Activated T-cell treated with anti-CD3 and anti-CD28 coated beads, Interleukin-2, amount 50 U/mL, for 72 hours (primary cell): ENCODE results near the gene SDHA. TPM values are rescaled to one million over a fixed set of nuclear protein-coding genes. Genes with fewer than 3 reads are reported as not detected.
"Not testable (repeated sequence)": the region's sequence is repeated elsewhere in the genome, so short reads cannot be mapped to it uniquely, and the experiment has no call there.

Experiments
- ATAC-seq, 2 donors: fragments of 150-1000 bp; cut with Tn5 transposase; replicated peaks in 1 of 2; 2 replicates each; pipeline ENCODE4 v1.10.0; 2021; ENCODE audit warnings: moderate library complexity in 2 of 2, mild to moderate bottlenecking in 1 of 2
- DNase-seq, 2 donors: peaks; one replicate each; pipeline ENCODE4 v3.0.0; 2021 to 2022; ENCODE audit warnings: mixed read lengths in 1 of 2
- H3K27ac Mint-ChIP-seq: one replicate; pipeline ENCODE4 v1.8.0; 2022; ENCODE audit warnings: mild to moderate bottlenecking, moderate library complexity, mixed read lengths
- H3K27me3 Mint-ChIP-seq: one replicate; pipeline ENCODE4 v1.8.0; 2022; ENCODE audit warnings: low read depth, mixed read lengths
- H3K36me3 Mint-ChIP-seq, 2 donors: one replicate each; pipeline ENCODE4 v1.8.0; 2022; ENCODE audit warnings: mixed read lengths in 2 of 2, mild to moderate bottlenecking in 1 of 2; ENCODE audit not compliant: insufficient read depth in 2 of 2
- H3K4me1 Mint-ChIP-seq: one replicate; pipeline ENCODE4 v1.8.0; 2022; ENCODE audit warnings: low read depth, mixed read lengths
- H3K4me3 Mint-ChIP-seq, 2 donors: one replicate each; pipeline ENCODE4 v1.8.0; 2022; ENCODE audit warnings: mild to moderate bottlenecking in 2 of 2, mixed read lengths in 2 of 2, moderate library complexity in 2 of 2
- H3K9me3 Mint-ChIP-seq, 2 donors: one replicate each; pipeline ENCODE4 v1.8.0; 2022; ENCODE audit warnings: mixed read lengths in 2 of 2
- total RNA-seq, 2 donors: library from RNA; stranded (reverse); gene quantifications; one replicate each; pipeline ENCODE4 v1.2.3, GENCODE V29; 2022

The SDHA gene
- total RNA-seq, 2 donors from 2014 or later, result 143 to 144 TPM

GRCh38 chr5:298737-299125 lies 80.6 kb downstream of the SDHA start:
- Mint-ChIP-seq H3K27me3 (no peaks in the 10 kb centered on the region), H3K4me1 (peaks cover 30% of the 10 kb centered on the region), H3K4me3 (no peak overlapping the region), H3K9me3 (no peaks in the 10 kb centered on the region), H3K27ac (no peak overlapping the region), H3K36me3 (peaks cover 0 to 3% of the 10 kb centered on the region in 2 donors)
- no peak for DNase-seq
- no peak for ATAC-seq

- H3K9me3 Mint-ChIP-seq, H3K27ac Mint-ChIP-seq, H3K4me3 Mint-ChIP-seq, H3K36me3 Mint-ChIP-seq, DNase-seq, H3K27me3 Mint-ChIP-seq, ATAC-seq: not testable (repeated sequence)
- peaks cover 30% of the 10 kb centered on the region for H3K4me1 Mint-ChIP-seq
Observed at GRCh38 chr5:299921-300320, 81.8 kb downstream of the SDHA start.

- H3K27me3 Mint-ChIP-seq, H3K4me3 Mint-ChIP-seq, ATAC-seq, H3K36me3 Mint-ChIP-seq, H3K9me3 Mint-ChIP-seq, DNase-seq, H3K27ac Mint-ChIP-seq: not testable (repeated sequence)
- H3K4me1 Mint-ChIP-seq, result peaks cover 30% of the 10 kb centered on the region
Observed at GRCh38 chr5:300691-301435, 82.7 kb downstream of the SDHA start.

- not testable (repeated sequence) for H3K4me3 Mint-ChIP-seq, ATAC-seq, H3K36me3 Mint-ChIP-seq, DNase-seq, H3K9me3 Mint-ChIP-seq, H3K27me3 Mint-ChIP-seq, H3K27ac Mint-ChIP-seq
- peaks cover 14% of the 10 kb centered on the region for H3K4me1 Mint-ChIP-seq
Observed at GRCh38 chr5:302416-302815, 84.3 kb downstream of the SDHA start.

- DNase-seq (no peak), ATAC-seq (no peak)
- peaks cover 9% of the 10 kb centered on the region for H3K4me1 Mint-ChIP-seq
- no peaks in the 10 kb centered on the region for H3K9me3 Mint-ChIP-seq
- H3K27me3 Mint-ChIP-seq, result no peaks in the 10 kb centered on the region
- no peak overlapping the region for H3K27ac Mint-ChIP-seq
- H3K4me3 Mint-ChIP-seq, result no peak overlapping the region
- peaks cover 1 to 2% of the 10 kb centered on the region in 2 donors for H3K36me3 Mint-ChIP-seq
Observed at GRCh38 chr5:302966-303365, 84.8 kb downstream of the SDHA start.

- not testable (repeated sequence) for ATAC-seq, DNase-seq, H3K27ac Mint-ChIP-seq, H3K36me3 Mint-ChIP-seq, H3K9me3 Mint-ChIP-seq, H3K4me3 Mint-ChIP-seq, H3K27me3 Mint-ChIP-seq, H3K4me1 Mint-ChIP-seq
Observed at GRCh38 chr5:303741-304140, 85.6 kb downstream of the SDHA start.

GRCh38 chr5:305050-305449 lies 86.9 kb downstream of the SDHA start:
- Mint-ChIP-seq H3K27me3 (no peaks in the 10 kb centered on the region), H3K4me1 (peaks cover 9% of the 10 kb centered on the region), H3K27ac (no peak overlapping the region), H3K36me3 (peaks cover 1% of the 10 kb centered on the region in 2 donors), H3K4me3 (no peak overlapping the region), H3K9me3 (no peaks in the 10 kb centered on the region)
- DNase-seq, result no peak
- no peak for ATAC-seq

GRCh38 chr5:305459-305858 lies 87.3 kb downstream of the SDHA start:
- ATAC-seq, result no peak
- H3K27ac Mint-ChIP-seq, result no peak overlapping the region
- no peaks in the 10 kb centered on the region for H3K27me3 Mint-ChIP-seq

GRCh38 chr5:306011-306805 lies 88.1 kb downstream of the SDHA start:
- no peak overlapping the region for H3K4me3 Mint-ChIP-seq
- no peak for DNase-seq
- ATAC-seq, result no peak
- no peaks in the 10 kb centered on the region for H3K27me3 Mint-ChIP-seq
- no peak overlapping the region for H3K27ac Mint-ChIP-seq
- H3K36me3 Mint-ChIP-seq, result peaks cover 1% of the 10 kb centered on the region in 2 donors
- peaks cover 4% of the 10 kb centered on the region for H3K4me1 Mint-ChIP-seq
- H3K9me3 Mint-ChIP-seq, result no peaks in the 10 kb centered on the region

More at GRCh38 chr5:305459-305858, 87.3 kb downstream of the SDHA start:
- H3K9me3 Mint-ChIP-seq, result no peaks in the 10 kb centered on the region
- H3K4me1 Mint-ChIP-seq, result peaks cover 9% of the 10 kb centered on the region
- no peak overlapping the region for H3K4me3 Mint-ChIP-seq
- no peak for DNase-seq
- peaks cover 1% of the 10 kb centered on the region in 2 donors for H3K36me3 Mint-ChIP-seq

Other genes with a start within 250 kb of the SDHA start
- not detected for gene PLEKHG4B, start 126.2 kb upstream of the SDHA start, total RNA-seq
- not detected for gene LRRC14B, start 26.8 kb upstream of the SDHA start, total RNA-seq
- gene CCDC127, start 167 bp upstream of the SDHA start, total RNA-seq, result 1 to 10 TPM; 6.7 to 8.5 TPM
- 10 to 100 TPM; 71.0 to 72.3 TPM for gene PDCD6, start 53.3 kb downstream of the SDHA start, total RNA-seq
- gene AHRR, start 103.4 kb downstream of the SDHA start, total RNA-seq, result 10 to 100 TPM; 56.0 to 82.2 TPM
- 10 to 100 TPM; 60.1 to 78.2 TPM for gene EXOC3, start 224.9 kb downstream of the SDHA start, total RNA-seq